Caco-2 (cell line): Measurements from ENCODE around the gene USP37. TPM values are rescaled to one million over a fixed set of nuclear protein-coding genes. Genes with fewer than 3 reads are reported as not detected.
A peak's percentile ranks its signal among the peaks of the same experiment; 100 is the strongest.

ENCODE experiments used
- BruUV-seq: library from RNA; stranded (reverse); fragments of 400-500 nt; replicated peaks from 2 replicates; lab custom pipeline; 2021; lab: Mats Ljungman, UMichigan
- CTCF ChIA-PET: fragments of 300-600 bp; sonication (Branson Sonifier 250); formaldehyde crosslinking; loops from one replicate; lab custom pipeline; 2022; ENCODE audit warnings: antibody characterized with exemption; lab: Charles Lee
- POLR2A ChIA-PET: fragments of 300-600 bp; sonication (Branson Sonifier 250); formaldehyde crosslinking; loops from one replicate; lab custom pipeline; 2022; ENCODE audit warnings: antibody characterized with exemption; lab: Charles Lee
- DNase-seq, 2 experiments: peaks; one replicate each; pipeline versions ENCODE4 v3.0.0 to v3.0.0-alpha.2; 2020 to 2022
- H3K27me3 ChIP-seq: replicated peaks from 2 replicates; pipeline ENCODE4 v1.6.0; 2011; ENCODE audit warnings: low read length; ENCODE audit not compliant: control insufficient read depth, insufficient read depth
- H3K36me3 ChIP-seq: 2 replicates; pipeline ENCODE4 v1.5.1; 2011; ENCODE audit warnings: low read length; ENCODE audit not compliant: control insufficient read depth, insufficient read depth
- H3K4me1 ChIP-seq: fragments of 250-450 bp; sonication (Bioruptor Pico); 2 replicates; pipeline ENCODE4 v1.5.1; 2020; ENCODE audit warnings: mild to moderate bottlenecking
- H3K4me3 ChIP-seq: 2 replicates; pipeline ENCODE4 v1.5.1; 2011; ENCODE audit warnings: low read depth, mild to moderate bottlenecking, control low read depth, low read length
- H3K9me3 ChIP-seq: fragments of 250-450 bp; sonication (Bioruptor Pico); 2 replicates; pipeline ENCODE4 v1.5.1; 2020; ENCODE audit warnings: mild to moderate bottlenecking, moderate library complexity
- H3K27ac Mint-ChIP-seq: one replicate; pipeline ENCODE4 v1.8.0; 2022; ENCODE audit warnings: mixed read lengths; ENCODE audit not compliant: unreplicated experiment
- H3K27me3 Mint-ChIP-seq: one replicate; pipeline ENCODE4 v1.8.0; 2022; ENCODE audit warnings: mixed read lengths; ENCODE audit not compliant: insufficient read depth, unreplicated experiment
- H3K36me3 Mint-ChIP-seq: one replicate; pipeline ENCODE4 v1.8.0; 2022; ENCODE audit warnings: mild to moderate bottlenecking, mixed read lengths; ENCODE audit not compliant: insufficient read depth, unreplicated experiment
- H3K4me1 Mint-ChIP-seq: one replicate; pipeline ENCODE4 v1.8.0; 2022; ENCODE audit warnings: low read depth, mixed read lengths; ENCODE audit not compliant: unreplicated experiment
- H3K4me3 Mint-ChIP-seq: one replicate; pipeline ENCODE4 v1.8.0; 2022; ENCODE audit warnings: mild to moderate bottlenecking, moderate library complexity, mixed read lengths; ENCODE audit not compliant: unreplicated experiment
- H3K9me3 Mint-ChIP-seq: one replicate; pipeline ENCODE4 v1.8.0; 2022; ENCODE audit warnings: mixed read lengths; ENCODE audit not compliant: unreplicated experiment
- CTCF ChIP-seq, 2 experiments: fragments of 200-600 bp in 1 of 2; IDR thresholded peaks; 1 replicate in 1 of 2; 2 replicates in 1 of 2; pipeline versions ENCODE4 v1.5.1 to v1.8.0; 2011 to 2022; ENCODE audit warnings: antibody characterized with exemption in 1 of 2, control low read depth in 1 of 2, inconsistent platforms in 1 of 2, low read depth in 1 of 2, low read length in 1 of 2, mild to moderate bottlenecking in 1 of 2, moderate library complexity in 1 of 2; ENCODE audit not compliant: insufficient read depth in 1 of 2, severe bottlenecking in 1 of 2, unreplicated experiment in 1 of 2
- intact Hi-C: fragments of 100-400 bp; cut with micrococcal nuclease; formaldehyde crosslinking; loops from one replicate; pipeline ENCODE4 v1.10.0; 2022; ENCODE audit not compliant: unreplicated experiment
- total RNA-seq: library from RNA; stranded (reverse); gene quantifications from 2 replicates; pipeline ENCODE4 v1.2.3, GENCODE V29; 2022

Gene USP37
- total RNA-seq, 1 experiment from 2014 or later = 22.2 TPM

- peaks cover 38% of the 10 kb centered on the region for H3K4me1 Mint-ChIP-seq
- CTCF ChIA-PET = interaction anchor here (0.5 to 2.5 kb wide), 6 partner anchors 9 to 174 kb away, joined by 3 to 17 read pairs (median 5); partner anchors contain the start of gene VIL1
- TF ChIP-seq CTCF (IDR thresholded peaks at IDR 0.05; ENCODE audit: insufficient read depth in 1 of 2, low read depth in 1 of 2, low read length in 1 of 2, severe bottlenecking in 1 of 2, unreplicated experiment in 1 of 2) = peak; percentile 83 to 96
- no peaks in the 10 kb centered on the region for H3K27me3 Mint-ChIP-seq
- peaks cover 68% of the 10 kb centered on the region for H3K36me3 Mint-ChIP-seq
- H3K36me3 ChIP-seq = no peaks in the 10 kb centered on the region
- no TSS peak for BruUV-seq
- no peaks in the 10 kb centered on the region for H3K27me3 ChIP-seq
- H3K4me3 Mint-ChIP-seq = peak overlapping the region; percentile 89
- POLR2A ChIA-PET = interaction anchor here (0.5 to 1.0 kb wide), 4 partner anchors 10 to 253 kb away, joined by 3 to 5 read pairs (median 4); partner anchors contain the start of genes BCS1L, VIL1 and ZNF142
- peaks cover 29% of the 10 kb centered on the region for H3K4me1 ChIP-seq
- DNase-seq = peak; percentile 97 to 98
- intact Hi-C loops = loop anchor here (1.0 kb wide), 6 partner anchors 10 to 242 kb away; partner anchors contain the start of genes CNOT9, USP37 and VIL1
- H3K9me3 ChIP-seq = no peaks in the 10 kb centered on the region
- H3K9me3 Mint-ChIP-seq = no peaks in the 10 kb centered on the region
- peak overlapping the region; percentile 39 for H3K4me3 ChIP-seq
- peak overlapping the region; percentile 99 for H3K27ac Mint-ChIP-seq
Observed at GRCh38 chr2:218406209-218406948, 161.8 kb downstream of the USP37 start.

GRCh38 chr2:218405746-218406208, 162.4 kb downstream of the USP37 start:
- H3K27ac Mint-ChIP-seq = peak overlapping the region; percentile 99
- peaks cover 33% of the 10 kb centered on the region for H3K4me1 ChIP-seq
- TF ChIP-seq CTCF (IDR thresholded peaks at IDR 0.05; ENCODE audit: insufficient read depth in 1 of 2, low read depth in 1 of 2, low read length in 1 of 2, severe bottlenecking in 1 of 2, unreplicated experiment in 1 of 2) = no peak
- peaks cover 74% of the 10 kb centered on the region for H3K36me3 Mint-ChIP-seq
- TSS peak; percentile 86 for BruUV-seq
- no peaks in the 10 kb centered on the region for H3K9me3 Mint-ChIP-seq
- ChIA-PET CTCF (interaction anchor here (0.5 to 2.5 kb wide), 8 partner anchors 8 to 174 kb away, joined by 3 to 17 read pairs (median 5); partner anchors contain the start of gene VIL1), POLR2A (interaction anchor here (0.5 to 1.0 kb wide), 3 partner anchors 10 to 15 kb away, joined by 3 to 5 read pairs (median 4); partner anchors contain the start of gene VIL1)
- no peaks in the 10 kb centered on the region for H3K36me3 ChIP-seq
- peaks cover 38% of the 10 kb centered on the region for H3K4me1 Mint-ChIP-seq
- intact Hi-C loops = loop anchor here (1.0 kb wide), 6 partner anchors 9 to 243 kb away; partner anchors contain the start of genes CNOT9, USP37 and VIL1
- H3K4me3 Mint-ChIP-seq = peak overlapping the region; percentile 89
- peak overlapping the region; percentile 38 for H3K4me3 ChIP-seq
- DNase-seq = no peak
- H3K27me3 ChIP-seq = no peaks in the 10 kb centered on the region
- H3K27me3 Mint-ChIP-seq = no peaks in the 10 kb centered on the region
- no peaks in the 10 kb centered on the region for H3K9me3 ChIP-seq

- no peak for TF ChIP-seq CTCF (IDR thresholded peaks at IDR 0.05; ENCODE audit: insufficient read depth in 1 of 2, low read depth in 1 of 2, low read length in 1 of 2, severe bottlenecking in 1 of 2, unreplicated experiment in 1 of 2)
- intact Hi-C loops = no loop called here
- BruUV-seq = TSS peak; percentile 20
- Mint-ChIP-seq H3K9me3 (no peaks in the 10 kb centered on the region), H3K4me3 (peak overlapping the region; percentile 89), H3K36me3 (peaks cover 79% of the 10 kb centered on the region), H3K27ac (peak overlapping the region; percentile 99), H3K27me3 (no peaks in the 10 kb centered on the region), H3K4me1 (peaks cover 38% of the 10 kb centered on the region)
- Histone ChIP-seq H3K27me3 (no peaks in the 10 kb centered on the region), H3K4me1 (peaks cover 33% of the 10 kb centered on the region), H3K9me3 (no peaks in the 10 kb centered on the region), H3K4me3 (no peak overlapping the region), H3K36me3 (no peaks in the 10 kb centered on the region)
- ChIA-PET POLR2A (interaction anchor here (1.0 kb wide), 1 partner anchor 13 kb away, joined by 5 read pairs; the partner anchor contains the start of gene VIL1), CTCF (interaction anchor here (0.6 to 1.2 kb wide), 7 partner anchors 8 to 761 kb away, joined by 3 to 8 read pairs (median 5); no protein-coding TSS in a partner anchor)
- DNase-seq = no peak
Observed at GRCh38 chr2:218405086-218405745, 162.9 kb downstream of the USP37 start.
